Sigmoid colon (tissue), 4 donors: Measurements from ENCODE around the gene OGFR.

Source experiments
- CTCF ChIP-seq, 4 experiments: fragments of 450-650 bp in 3 of 4; fragments of 200-600 bp in 1 of 4; IDR thresholded peaks; one replicate each; pipeline ENCODE4 v1.5.1; 2016 to 2019; ENCODE audit warnings: antibody characterized with exemption in 4 of 4, mild to moderate bottlenecking in 3 of 4, moderate library complexity in 2 of 4
- EP300 ChIP-seq, 4 donors: sonication (generic); formaldehyde crosslinking; IDR thresholded peaks; one replicate each; pipeline ENCODE4 v1.6.1; 2017; ENCODE audit warnings: antibody characterized with exemption in 4 of 4
- POLR2A ChIP-seq, 2 donors: fragments of 450-650 bp; IDR thresholded peaks; one replicate each; pipeline ENCODE4 v1.6.1; 2016; ENCODE audit warnings: antibody characterized with exemption in 2 of 2, mild to moderate bottlenecking in 2 of 2, moderate library complexity in 2 of 2
- POLR2AphosphoS5 ChIP-seq, 4 donors: sonication (generic); formaldehyde crosslinking; IDR thresholded peaks; one replicate each; pipeline ENCODE4 v1.6.1; 2017; ENCODE audit warnings: antibody characterized with exemption in 4 of 4

- TF ChIP-seq CTCF (IDR thresholded peaks at IDR 0.05) (no peak), EP300 (IDR thresholded peaks at IDR 0.05) (no peak), POLR2AphosphoS5 (IDR thresholded peaks at IDR 0.05) (no peak), POLR2A (IDR thresholded peaks at IDR 0.05) (no peak)
Measured at GRCh38 chr20:62839261-62839660, 34.6 kb downstream of the OGFR start.
